ENCODE measurements around the gene ADGRD1.

Gene ADGRD1

GRCh38 chr12:130998136-130998535 is 44.4 kb downstream of the ADGRD1 start:
- no peak for TF ChIP-seq CTCF (IDR thresholded peaks at IDR 0.05; ENCODE audit: poor library complexity, severe bottlenecking)
- H3K27ac ChIP-seq (ENCODE audit: poor library complexity, severe bottlenecking) = no peak overlapping the region
- ATAC-seq (ENCODE audit: low read depth) (no peak), DNase-seq (ENCODE audit: low spot score) (no peak)
- H3K9me3 ChIP-seq (ENCODE audit: severe bottlenecking) = no peaks in the 10 kb centered on the region
- H3K4me1 ChIP-seq (ENCODE audit: insufficient read depth, poor library complexity, severe bottlenecking) = no peaks in the 10 kb centered on the region
- no peak overlapping the region for H3K4me3 ChIP-seq (ENCODE audit: severe bottlenecking)
- H3K27me3 ChIP-seq (ENCODE audit: insufficient read depth, poor library complexity, severe bottlenecking) = no peaks in the 10 kb centered on the region
- H3K36me3 ChIP-seq (ENCODE audit: low read depth) = no peaks in the 10 kb centered on the region

GRCh38 chr12:131000000-131000486 is 46.3 kb downstream of the ADGRD1 start:
- Histone ChIP-seq H3K4me1 (ENCODE audit: insufficient read depth, poor library complexity, severe bottlenecking) (no peaks in the 10 kb centered on the region), H3K9me3 (ENCODE audit: severe bottlenecking) (no peaks in the 10 kb centered on the region), H3K4me3 (ENCODE audit: severe bottlenecking) (no peak overlapping the region), H3K27me3 (ENCODE audit: insufficient read depth, poor library complexity, severe bottlenecking) (no peaks in the 10 kb centered on the region), H3K36me3 (ENCODE audit: low read depth) (no peaks in the 10 kb centered on the region), H3K27ac (ENCODE audit: poor library complexity, severe bottlenecking) (no peak overlapping the region)
- DNase-seq (ENCODE audit: low spot score) (no peak), ATAC-seq (ENCODE audit: low read depth) (no peak)
- TF ChIP-seq CTCF (IDR thresholded peaks at IDR 0.05; ENCODE audit: poor library complexity, severe bottlenecking) = no peak

- Histone ChIP-seq H3K27ac (ENCODE audit: poor library complexity, severe bottlenecking) (no peak overlapping the region), H3K27me3 (ENCODE audit: insufficient read depth, poor library complexity, severe bottlenecking) (no peaks in the 10 kb centered on the region)
Observed at GRCh38 chr12:131001493-131001892, 47.8 kb downstream of the ADGRD1 start.

GRCh38 chr12:131002216-131002631 is 48.5 kb downstream of the ADGRD1 start:
- H3K4me1 ChIP-seq (ENCODE audit: insufficient read depth, poor library complexity, severe bottlenecking) = no peaks in the 10 kb centered on the region
- no peak overlapping the region for H3K4me3 ChIP-seq (ENCODE audit: severe bottlenecking)
- ATAC-seq (ENCODE audit: low read depth) = no peak
- TF ChIP-seq CTCF (IDR thresholded peaks at IDR 0.05; ENCODE audit: poor library complexity, severe bottlenecking) = no peak
- H3K9me3 ChIP-seq (ENCODE audit: severe bottlenecking) = no peaks in the 10 kb centered on the region
- no peaks in the 10 kb centered on the region for H3K27me3 ChIP-seq (ENCODE audit: insufficient read depth, poor library complexity, severe bottlenecking)
- no peaks in the 10 kb centered on the region for H3K36me3 ChIP-seq (ENCODE audit: low read depth)
- no peak overlapping the region for H3K27ac ChIP-seq (ENCODE audit: poor library complexity, severe bottlenecking)
- no peak for DNase-seq (ENCODE audit: low spot score)

More at GRCh38 chr12:131001493-131001892, 47.8 kb downstream of the ADGRD1 start:
- H3K9me3 ChIP-seq (ENCODE audit: severe bottlenecking) = no peaks in the 10 kb centered on the region
- H3K4me3 ChIP-seq (ENCODE audit: severe bottlenecking) = no peak overlapping the region
- TF ChIP-seq CTCF (IDR thresholded peaks at IDR 0.05; ENCODE audit: poor library complexity, severe bottlenecking) = no peak
- DNase-seq (ENCODE audit: low spot score) = no peak
- H3K36me3 ChIP-seq (ENCODE audit: low read depth) = no peaks in the 10 kb centered on the region
- H3K4me1 ChIP-seq (ENCODE audit: insufficient read depth, poor library complexity, severe bottlenecking) = no peaks in the 10 kb centered on the region
- no peak; the same call in 2 of the 3 replicates for ATAC-seq (ENCODE audit: low read depth)

GRCh38 chr12:131003036-131003715 is 49.5 kb downstream of the ADGRD1 start:
- no peak overlapping the region for H3K4me3 ChIP-seq (ENCODE audit: severe bottlenecking)
- H3K9me3 ChIP-seq (ENCODE audit: severe bottlenecking) = no peaks in the 10 kb centered on the region
- no peak for TF ChIP-seq CTCF (IDR thresholded peaks at IDR 0.05; ENCODE audit: poor library complexity, severe bottlenecking)

More at GRCh38 chr12:131003036-131003715, 49.5 kb downstream of the ADGRD1 start:
- no peaks in the 10 kb centered on the region for H3K4me1 ChIP-seq (ENCODE audit: insufficient read depth, poor library complexity, severe bottlenecking)
- no peak overlapping the region for H3K27ac ChIP-seq (ENCODE audit: poor library complexity, severe bottlenecking)
- ATAC-seq (ENCODE audit: low read depth) (no peak), DNase-seq (ENCODE audit: low spot score) (no peak)
- no peaks in the 10 kb centered on the region for H3K27me3 ChIP-seq (ENCODE audit: insufficient read depth, poor library complexity, severe bottlenecking)
- no peaks in the 10 kb centered on the region for H3K36me3 ChIP-seq (ENCODE audit: low read depth)
